Activated CD4-positive, CD25-positive, alpha-beta regulatory T cell (primary cell): ENCODE data around the gene IL36B.

Experiments used
- DNase-seq, 4 experiments: peaks; one replicate each; lab custom pipeline; 2025; lab: John Stamatoyannopoulos, UW

The IL36B gene

GRCh38 chr2:113009622-113010021 lies 43.0 kb downstream of the IL36B start:
- no peak for DNase-seq

GRCh38 chr2:113007250-113007649 lies 45.4 kb downstream of the IL36B start:
- DNase-seq, result no peak

GRCh38 chr2:113005030-113005509 lies 47.6 kb downstream of the IL36B start, which contains the start of gene IL36A:
TSS of gene IL36A (plus strand) at chr2:113005459. CDS start at chr2:113005872, 413 bp downstream.
- DNase-seq, result no peak

- no peak for DNase-seq
Measured at GRCh38 chr2:113002677-113003076, 50.0 kb downstream of the IL36B start.

GRCh38 chr2:113000436-113000835 lies 52.2 kb downstream of the IL36B start:
- DNase-seq, result no peak

GRCh38 chr2:112997151-112997550 lies 55.5 kb downstream of the IL36B start:
- DNase-seq, result no peak

- DNase-seq, result peak in 3 of 4 experiments; percentile 8 to 48 (median 47)
Measured at GRCh38 chr2:112996635-112997034, 56.0 kb downstream of the IL36B start.

- DNase-seq, result peak in 1 of 4 experiments; percentile 15
Measured at GRCh38 chr2:112995346-112995920, 57.2 kb downstream of the IL36B start.

- DNase-seq, result no peak
Measured at GRCh38 chr2:112994648-112995047, 58.0 kb downstream of the IL36B start.

GRCh38 chr2:112993831-112994230 lies 58.8 kb downstream of the IL36B start:
- no peak for DNase-seq

GRCh38 chr2:112989611-112990010 lies 63.1 kb downstream of the IL36B start:
- DNase-seq, result no peak

GRCh38 chr2:112985090-112985489 lies 67.6 kb downstream of the IL36B start:
- DNase-seq, result no peak

- no peak for DNase-seq
Measured at GRCh38 chr2:112980537-112980936, 72.1 kb downstream of the IL36B start.

- DNase-seq, result no peak
Measured at GRCh38 chr2:112979731-112980130, 72.9 kb downstream of the IL36B start.

- no peak for DNase-seq
Measured at GRCh38 chr2:112977559-112978056, 75.1 kb downstream of the IL36B start, which contains the start of gene IL36G. TSS of gene IL36G (plus strand) at chr2:112978006. CDS start at chr2:112978639, 633 bp downstream.
